HepG2 (cell line): ENCODE measurements around the gene ZNF865. TPM values are rescaled to one million over a fixed set of nuclear protein-coding genes. Genes with fewer than 3 reads are reported as not detected.

Source experiments
- ETV5 ChIP-seq: IDR thresholded peaks from 2 replicates; pipeline ENCODE4 v1.6.1; 2018; ENCODE audit warnings: missing biosample characterization, missing genetic modification reagents, inconsistent platforms, borderline replicate concordance
- GTF3A ChIP-seq: sonication (generic); formaldehyde crosslinking; conservative IDR thresholded peaks from 2 replicates; pipeline ENCODE4 v1.4.0; 2020; ENCODE audit warnings: mild to moderate bottlenecking, missing genetic modification reagents
- HDAC1 ChIP-seq: sonication (generic); formaldehyde crosslinking; IDR thresholded peaks from 2 replicates; pipeline ENCODE4 v1.5.1; 2020; ENCODE audit warnings: mild to moderate bottlenecking, missing genetic modification reagents
- HNRNPL ChIP-seq: fragments of 200-400 bp; formaldehyde crosslinking; IDR thresholded peaks from 2 replicates; pipeline ENCODE4 v1.6.1; 2017; ENCODE audit warnings: mild to moderate bottlenecking, low read depth, low read length
- HOXA3 ChIP-seq: sonication (generic); formaldehyde crosslinking; IDR thresholded peaks from 2 replicates; pipeline ENCODE4 v1.5.0; 2020; ENCODE audit warnings: missing genetic modification reagents
- KAT8 ChIP-seq: IDR thresholded peaks from 2 replicates; pipeline ENCODE4 v1.6.1; 2016; ENCODE audit warnings: missing genetic modification reagents, missing compliant biosample characterization
- KDM5A ChIP-seq: fragments of 200-600 bp; sonication (generic); IDR thresholded peaks from 2 replicates; pipeline ENCODE4 v1.7.0; 2018; ENCODE audit warnings: antibody characterized with exemption, mild to moderate bottlenecking, low read length, borderline replicate concordance
- MED8 ChIP-seq: sonication (generic); formaldehyde crosslinking; IDR thresholded peaks from 2 replicates; pipeline ENCODE4 v1.8.1; 2023; ENCODE audit warnings: mild to moderate bottlenecking, missing genetic modification reagents; ENCODE audit not compliant: insufficient replicate concordance
- PRMT3 ChIP-seq: sonication (generic); formaldehyde crosslinking; IDR thresholded peaks from 2 replicates; pipeline ENCODE4 v1.8.1; 2022; ENCODE audit warnings: low read depth, mild to moderate bottlenecking, moderate library complexity, missing genetic modification reagents, borderline replicate concordance
- SAP130 ChIP-seq: IDR thresholded peaks from 2 replicates; pipeline ENCODE4 v1.6.1; 2016; ENCODE audit warnings: low read depth
- ZHX2 ChIP-seq, 2 experiments: sonication (generic) in 1 of 2; formaldehyde crosslinking in 1 of 2; IDR thresholded peaks; 2 replicates each; pipeline versions ENCODE4 v1.6.1 to v1.9.0; 2014 to 2022; ENCODE audit warnings: antibody characterized with exemption in 1 of 2, borderline replicate concordance in 1 of 2, inconsistent platforms in 1 of 2, low read depth in 1 of 2, missing genetic modification reagents in 1 of 2
- ZNF317 ChIP-seq: sonication (generic); formaldehyde crosslinking; IDR thresholded peaks from 2 replicates; pipeline ENCODE4 v1.5.0; 2020; ENCODE audit warnings: mild to moderate bottlenecking, missing genetic modification reagents
- ZNF362 ChIP-seq: sonication (generic); formaldehyde crosslinking; IDR thresholded peaks from 2 replicates; pipeline ENCODE4 v1.4.0; 2020; ENCODE audit warnings: missing genetic modification reagents, mild to moderate bottlenecking, borderline replicate concordance
- ZNF609 ChIP-seq: sonication (generic); formaldehyde crosslinking; IDR thresholded peaks from 2 replicates; pipeline ENCODE4 v1.4.0; 2020; ENCODE audit warnings: mild to moderate bottlenecking, missing genetic modification reagents, borderline replicate concordance
- polyA plus RNA-seq, 8 experiments: library from polyadenylated mRNA; depleted of rRNA in 3 of 8; stranded (reverse) in 7 of 8; unstranded in 1 of 8; fragments of >200 nt; fragmentation: Illumina TruSeq in 4 of 8; extraction: Trizol in 4 of 8; gene quantifications; 2 replicates each; pipeline versions ENCODE4 v1.2.1 to v1.2.3, GENCODE V29; 2011 to 2016; ENCODE audit warnings: low read depth in 4 of 8, missing spikeins in 1 of 8, mixed read lengths in 1 of 8; ENCODE audit not compliant: insufficient read depth in 1 of 8
- total RNA-seq, 5 experiments: library from RNA; depleted of rRNA; stranded (reverse); fragments of >200 nt; fragmentation: Illumina TruSeq; extraction: Trizol; gene quantifications; 2 replicates each; pipeline ENCODE4 v1.2.3, GENCODE V29; 2016; ENCODE audit warnings: low read depth in 1 of 5

ZNF865 gene
- total and polyA plus RNA-seq, 2 of the 13 experiments (the other 11 are each of a cell fraction or from before 2014, with no cell fraction given) = 0.93 to 1.0 TPM

- TF ChIP-seq HDAC1 (peak; percentile 77), ZHX2 (IDR thresholded peaks at IDR 0.05; ENCODE audit: low read depth) (0 out of 2 replicates have a peak, but pooled peaks have one; percentile 47), ZHX2 (CRISPR knock-in tag; IDR thresholded peaks at IDR 0.05; ENCODE audit: borderline replicate concordance) (no peak), HOXA3 (CRISPR knock-in tag) (peak; percentile 42; the same call in 1 of the 2 replicates), ETV5 (CRISPR knock-in tag) (peak; percentile 74), KAT8 (peak; percentile 94), SAP130 (CRISPR knock-in tag) (peak; percentile 73), MED8 (no peak), GTF3A (0 out of 2 replicates have a peak, but pooled peaks have one; percentile 42), PRMT3 (CRISPR knock-in tag) (peak; percentile 10; the same call in 1 of the 2 replicates), ZNF317 (CRISPR knock-in tag) (no peak), ZNF362 (no peak), HNRNPL (0 out of 2 replicates have a peak, but pooled peaks have one; percentile 22), KDM5A (peak; percentile 78; the same call in 1 of the 2 replicates), ZNF609 (0 out of 2 replicates have a peak, but pooled peaks have one; percentile 44)
Observed at GRCh38 chr19:55580628-55581144, 24.8 kb upstream of the ZNF865 start, which contains the start of gene ZNF579 (continued).
